Keratinocyte (primary cell): ENCODE data around the gene LTBP3.

Experiments
- EZH2 ChIP-seq: IDR thresholded peaks from one replicate; pipeline ENCODE4 v1.6.1; 2012; ENCODE audit warnings: inconsistent platforms, mild to moderate bottlenecking, low read length, moderate library complexity
- TF ChIP-seq, protein P1 (sequence below), 3 experiments: IDR thresholded peaks in 1 of 3; conservative IDR thresholded peaks in 1 of 3; optimal IDR thresholded peaks in 1 of 3; 2 replicates in 2 of 3; 3 replicates in 1 of 3; pipeline versions ENCODE3 to v1.5.1; 2011; ENCODE audit warnings: low read length in 3 of 3, mild to moderate bottlenecking in 3 of 3, moderate library complexity in 2 of 3, control low read depth in 1 of 3, inconsistent platforms in 1 of 3; ENCODE audit not compliant: insufficient read depth in 2 of 3; ENCODE audit errors: extremely low read depth in 1 of 3

DNA sequence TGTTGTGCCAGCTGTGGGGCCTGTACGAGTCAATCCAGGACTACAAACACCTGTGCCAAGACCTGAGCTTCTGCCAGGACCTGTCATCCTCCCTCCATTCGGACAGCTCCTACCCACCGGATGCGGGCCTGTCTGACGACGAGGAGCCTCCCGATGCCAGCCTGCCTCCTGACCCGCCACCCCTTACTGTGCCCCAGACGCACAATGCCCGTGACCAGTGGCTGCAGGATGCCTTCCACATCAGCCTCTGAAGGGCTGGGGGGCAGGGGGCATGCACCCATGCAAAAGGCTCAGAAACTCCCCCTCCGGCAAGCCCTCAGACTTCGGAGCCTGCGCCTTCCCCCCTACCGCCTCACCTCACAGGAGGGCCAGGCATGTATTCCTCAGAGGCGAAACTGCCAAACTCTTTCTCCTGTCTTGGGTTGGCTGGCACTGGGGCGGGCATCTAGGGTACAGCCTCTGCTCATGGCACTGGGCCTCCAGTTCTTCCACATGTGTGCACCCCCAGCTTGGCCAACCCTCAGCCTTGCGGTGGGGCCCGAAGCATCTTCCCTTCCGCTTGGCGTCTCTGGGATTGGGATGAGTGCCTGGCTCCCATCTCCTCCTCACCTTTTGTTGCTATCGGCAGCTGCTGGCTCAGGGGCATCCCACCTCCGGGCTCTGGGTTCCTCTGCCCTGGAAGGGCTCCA lies 15.4 kb upstream of the LTBP3 start:
- TF ChIP-seq, protein P1, sequence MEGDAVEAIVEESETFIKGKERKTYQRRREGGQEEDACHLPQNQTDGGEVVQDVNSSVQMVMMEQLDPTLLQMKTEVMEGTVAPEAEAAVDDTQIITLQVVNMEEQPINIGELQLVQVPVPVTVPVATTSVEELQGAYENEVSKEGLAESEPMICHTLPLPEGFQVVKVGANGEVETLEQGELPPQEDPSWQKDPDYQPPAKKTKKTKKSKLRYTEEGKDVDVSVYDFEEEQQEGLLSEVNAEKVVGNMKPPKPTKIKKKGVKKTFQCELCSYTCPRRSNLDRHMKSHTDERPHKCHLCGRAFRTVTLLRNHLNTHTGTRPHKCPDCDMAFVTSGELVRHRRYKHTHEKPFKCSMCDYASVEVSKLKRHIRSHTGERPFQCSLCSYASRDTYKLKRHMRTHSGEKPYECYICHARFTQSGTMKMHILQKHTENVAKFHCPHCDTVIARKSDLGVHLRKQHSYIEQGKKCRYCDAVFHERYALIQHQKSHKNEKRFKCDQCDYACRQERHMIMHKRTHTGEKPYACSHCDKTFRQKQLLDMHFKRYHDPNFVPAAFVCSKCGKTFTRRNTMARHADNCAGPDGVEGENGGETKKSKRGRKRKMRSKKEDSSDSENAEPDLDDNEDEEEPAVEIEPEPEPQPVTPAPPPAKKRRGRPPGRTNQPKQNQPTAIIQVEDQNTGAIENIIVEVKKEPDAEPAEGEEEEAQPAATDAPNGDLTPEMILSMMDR (optimal IDR thresholded peaks at IDR 0.05 in 1 of 3, IDR thresholded peaks at IDR 0.05 in 1 of 3, conservative IDR thresholded peaks at IDR 0.05 in 1 of 3; ENCODE audit: extremely low read depth in 1 of 3, insufficient read depth in 2 of 3, low read length in 3 of 3), result no peak
- TF ChIP-seq EZH2, result no peak
